K562 (cell line): ENCODE measurements around the gene SRC. TPM values are rescaled to one million over a fixed set of nuclear protein-coding genes. Genes with fewer than 3 reads are reported as not detected.

ENCODE experiments used
- ATAC-seq: fragments of 200-7000 bp; cut with Tn5 transposase; 3 replicates; pipeline ENCODE4 v1.9.1; 2020; ENCODE audit warnings: moderate library complexity
- BruUV-seq: library from RNA; stranded (reverse); fragments of 400-500 nt; replicated peaks from 2 replicates; lab custom pipeline; 2021; lab: Mats Ljungman, UMichigan
- CTCF ChIA-PET: fragments of 300-600 bp; formaldehyde crosslinking; extraction: SDS; loops from one replicate; lab custom pipeline; 2021; ENCODE audit warnings: low intra/inter-chr PET ratio; lab: Yijun Ruan, JAX
- POLR2A ChIA-PET: fragments of 300-600, 350-650 bp; sonication (Branson Sonifier 250); formaldehyde crosslinking; extraction: SDS; loops from one replicate; lab custom pipeline; 2021; ENCODE audit warnings: antibody characterized with exemption, inconsistent platforms; lab: Yijun Ruan, JAX
- DNase-seq, 4 experiments: peaks; one replicate each; pipeline versions ENCODE4 v3.0.0 to v3.0.0-alpha.2; 2011 to 2018; ENCODE audit warnings: low spot score in 3 of 4, mixed read lengths in 3 of 4; ENCODE audit errors: extremely low read depth in 1 of 4
- FAIRE-seq: peaks from 2 replicates; lab custom pipeline; 2011; peaks lifted over from hg19 to GRCh38; lab: Jason Lieb, UNC
- H2AFZ ChIP-seq: 2 replicates; pipeline ENCODE4 v1.6.0; 2011; ENCODE audit warnings: low read depth, low read length, control low read depth, inconsistent platforms
- H3K27ac ChIP-seq: fragments of 200-600 bp; 3 replicates; pipeline ENCODE4 v1.8.0; 2011; ENCODE audit warnings: low read depth, mild to moderate bottlenecking, control low read depth, inconsistent platforms, low read length, moderate library complexity, mixed read lengths; ENCODE audit errors: extremely low read depth
- H3K27me3 ChIP-seq, 2 experiments: fragments of 300-600 bp in 1 of 2; 2 replicates in 1 of 2; 3 replicates in 1 of 2; pipeline versions ENCODE4 v1.6.0 to v1.8.0; 2011; ENCODE audit warnings: inconsistent platforms in 2 of 2, low read length in 2 of 2, mild to moderate bottlenecking in 1 of 2, mixed read lengths in 1 of 2, moderate library complexity in 1 of 2; ENCODE audit not compliant: control insufficient read depth in 2 of 2, insufficient read depth in 2 of 2
- H3K36me3 ChIP-seq: fragments of 300-600 bp; 3 replicates; pipeline ENCODE4 v1.8.0; 2011; ENCODE audit warnings: mild to moderate bottlenecking, low read length, inconsistent platforms; ENCODE audit not compliant: control insufficient read depth, insufficient read depth
- H3K4me1 ChIP-seq, 2 experiments: fragments of 200-600 bp in 1 of 2; replicated peaks in 1 of 2; 2 replicates in 1 of 2; 3 replicates in 1 of 2; pipeline versions ENCODE4 v1.5.1 to v1.8.0; 2011; ENCODE audit warnings: inconsistent platforms in 2 of 2, low read length in 2 of 2, mild to moderate bottlenecking in 1 of 2, mixed read lengths in 1 of 2, moderate library complexity in 1 of 2; ENCODE audit not compliant: control insufficient read depth in 2 of 2, insufficient read depth in 2 of 2
- H3K4me2 ChIP-seq: 2 replicates; pipeline ENCODE4 v1.6.1; 2011; ENCODE audit warnings: low read length, control low read depth, inconsistent platforms, mixed read lengths; ENCODE audit not compliant: insufficient read depth
- H3K4me3 ChIP-seq: fragments of 200-600 bp; sonication (generic), shearing (Covaris generic); 2 replicates; pipeline ENCODE4 v1.5.1; 2016; ENCODE audit warnings: control low read depth, inconsistent platforms
- H3K79me2 ChIP-seq: fragments of 200-600 bp; 3 replicates; pipeline ENCODE4 v1.8.0; 2011; ENCODE audit warnings: low read length, inconsistent platforms; ENCODE audit not compliant: control insufficient read depth, insufficient read depth
- H3K9ac ChIP-seq, 2 experiments: 2 replicates each; pipeline versions ENCODE4 v1.6.0 to v1.6.1; 2011; ENCODE audit warnings: low read depth in 2 of 2, low read length in 2 of 2, control low read depth in 1 of 2, inconsistent platforms in 1 of 2, mild to moderate bottlenecking in 1 of 2, mixed read lengths in 1 of 2; ENCODE audit not compliant: insufficient read depth in 1 of 2
- H3K9me1 ChIP-seq: one replicate; pipeline ENCODE4 v1.6.0; 2011; ENCODE audit warnings: inconsistent platforms, mild to moderate bottlenecking, low read length, moderate library complexity; ENCODE audit not compliant: control insufficient read depth, insufficient read depth
- H3K9me3 ChIP-seq: replicated peaks from 2 replicates; pipeline ENCODE4 v1.5.1; 2011; ENCODE audit warnings: low read depth, low read length, inconsistent platforms; ENCODE audit not compliant: control insufficient read depth, insufficient read depth
- H4K20me1 ChIP-seq: replicated peaks from 2 replicates; pipeline ENCODE4 v1.6.1; 2011; ENCODE audit warnings: low read length, inconsistent platforms, mixed read lengths; ENCODE audit not compliant: control insufficient read depth, insufficient read depth
- ZNF121 ChIP-seq: sonication (generic); formaldehyde crosslinking; conservative IDR thresholded peaks from 2 replicates; pipeline ENCODE4 v1.8.0; 2022; ENCODE audit warnings: missing genetic modification reagents
- ZNF449 ChIP-seq: fragments of 250-450 bp; sonication (Bioruptor Pico); IDR thresholded peaks from 2 replicates; pipeline ENCODE4 v1.8.0; 2022; ENCODE audit warnings: moderate library complexity, mild to moderate bottlenecking, inconsistent platforms
- WGBS: fragments of 100-300 bp; shearing (Covaris generic); methylation state at CpG from one replicate; pipeline ENCODE4 v1.1.6; 2016; ENCODE audit warnings: low coverage, mixed read lengths; ENCODE audit not compliant: insufficient coverage; ENCODE audit errors: missing lambda C conversion rate; 5-methylcytosine and 5-hydroxymethylcytosine counted together
- in situ Hi-C: fragments of 300-500 bp; cut with MboI; formaldehyde crosslinking; loops from 4 replicates; pipeline ENCODE4 v1.15.0; 2018; ENCODE audit warnings: inconsistent platforms, mixed read lengths
- intact Hi-C: fragments of 100-400 bp; cut with micrococcal nuclease; formaldehyde crosslinking; loops from 2 replicates; pipeline ENCODE4 v1.14.2; 2022
- polyA plus RNA-seq, 8 experiments: library from polyadenylated mRNA; depleted of rRNA in 4 of 8; stranded (reverse) in 5 of 8; unstranded in 3 of 8; fragments of >200 nt; fragmentation: Nextera tagmentation in 2 of 8; fragmentation: Illumina TruSeq in 1 of 8; extraction: Ambion mirVana in 2 of 8; extraction: Trizol in 1 of 8; gene quantifications; 2 replicates each; pipeline versions ENCODE4 v1.2.1 to v1.2.3, GENCODE V29; 2011 to 2014; ENCODE audit warnings: inconsistent platforms in 1 of 8, missing spikeins in 1 of 8
- total RNA-seq, 7 experiments: library from RNA; depleted of rRNA in 6 of 7; stranded (reverse); fragments of >200 nt in 6 of 7; fragmentation: Illumina TruSeq in 2 of 7; extraction: Trizol in 2 of 7; gene quantifications; 2 replicates each; pipeline versions ENCODE4 v1.2.1 to v1.2.3, GENCODE V29; 2011 to 2021; ENCODE audit warnings: low replicate concordance in 1 of 7

Gene SRC
- total and polyA plus RNA-seq, 9 of the 15 experiments (the other 6 are each of a cell fraction or from before 2014, with no cell fraction given) = 0.06 to 8.5 (median 3.1) TPM

GRCh38 chr20:37330316-37330715 is 15.6 kb upstream of the SRC start:
- no TSS peak for BruUV-seq
- intact Hi-C loops = loop anchor here (5.0 kb wide), 1 partner anchor 43 kb away; the partner anchor contains the start of gene MANBAL
- ChIA-PET CTCF (no interaction called here), POLR2A (interaction anchor here (1.1 to 1.5 kb wide), 2 partner anchors 11 to 14 kb away, joined by 3 to 5 read pairs; no protein-coding TSS in a partner anchor)
- ATAC-seq (no peak), DNase-seq (peak in 1 of 4 experiments; percentile 6), FAIRE-seq (no peak)
- H3K9ac ChIP-seq = no peak overlapping the region
- H4K20me1 ChIP-seq = no peaks in the 10 kb centered on the region
- no peaks in the 10 kb centered on the region for H3K9me3 ChIP-seq
- peaks cover 7 to 8% of the 10 kb centered on the region in 2 experiments for H3K4me1 ChIP-seq
- no peaks in the 10 kb centered on the region for H3K27me3 ChIP-seq
- H3K79me2 ChIP-seq = no peaks in the 10 kb centered on the region
- no peak overlapping the region for H3K4me2 ChIP-seq
- no peaks in the 10 kb centered on the region for H3K36me3 ChIP-seq
- TF ChIP-seq ZNF449 (CRISPR knock-in tag) (no peak), ZNF121 (CRISPR knock-in tag) (peak; percentile 74)
- in situ Hi-C loops = no loop called here
- 68% methylated on average over 6 of the region's 6 CpGs for WGBS
- no peak overlapping the region for H3K27ac ChIP-seq
- no peaks in the 10 kb centered on the region for H3K9me1 ChIP-seq
- no peak overlapping the region for H3K4me3 ChIP-seq
- H2AFZ ChIP-seq = no peak overlapping the region
